Activated CD4-positive, alpha-beta T cell treated with anti-CD3 and anti-CD28 coated beads, Interleukin-2, amount 50 U/mL, for 24 hours (primary cell): ENCODE results near the gene TOMM40L.
"Not testable (repeated sequence)": the region's sequence is repeated elsewhere in the genome, so short reads cannot be mapped to it uniquely, and the experiment has no call there.

Experiments
- DNase-seq, 2 donors: peaks; one replicate each; pipeline ENCODE4 v3.0.0-alpha.2; 2020; ENCODE audit warnings: low read depth in 1 of 2, low spot score in 1 of 2

Gene TOMM40L

GRCh38 chr1:161219078-161219892 is 6.6 kb upstream of the TOMM40L start:
- no peak for DNase-seq

GRCh38 chr1:161220002-161220401 is 5.9 kb upstream of the TOMM40L start:
- no peak for DNase-seq

DNA sequence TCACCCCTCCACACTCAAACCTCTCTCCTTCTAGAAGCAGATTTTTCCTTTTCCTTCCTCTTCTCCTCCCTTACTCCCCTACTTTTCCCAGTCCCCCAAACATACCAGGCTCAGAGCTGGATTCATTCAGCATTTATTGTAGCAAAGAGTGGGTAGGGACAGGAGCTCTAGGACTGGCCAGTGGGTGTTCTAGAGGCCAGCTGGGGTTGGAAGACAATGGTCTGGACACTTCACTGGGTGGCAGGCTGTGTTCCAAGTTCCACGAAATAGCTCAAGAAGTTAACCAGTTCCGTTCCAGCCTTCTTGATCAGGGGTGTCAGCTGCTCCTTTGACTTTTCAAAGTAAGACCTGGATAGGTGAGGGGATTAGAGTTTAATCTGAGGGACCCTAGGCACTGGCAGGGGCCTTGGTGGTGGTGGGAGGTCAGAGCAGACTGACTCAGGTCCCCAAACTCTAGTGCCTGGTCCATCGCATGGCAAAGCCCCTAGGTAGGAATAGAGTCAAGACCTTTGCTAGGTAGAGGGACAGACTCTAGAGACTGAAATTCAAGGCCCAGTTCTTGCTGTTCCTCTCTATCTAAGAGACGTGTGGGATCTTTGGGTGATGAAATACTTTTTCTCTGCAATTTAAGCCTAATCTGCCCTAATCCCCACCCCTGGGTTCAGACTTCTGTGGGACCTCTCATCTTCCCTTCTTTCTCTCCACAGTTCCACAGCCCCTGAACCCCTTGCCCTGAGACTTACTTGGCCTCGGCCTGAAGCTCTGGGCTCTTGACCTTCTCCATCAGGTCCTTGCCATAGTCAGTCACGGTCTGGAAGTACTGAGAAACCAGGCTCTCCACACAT is 3.5 kb upstream of the TOMM40L start:
- DNase-seq, result no peak

GRCh38 chr1:161223805-161224694 is 1.8 kb upstream of the TOMM40L start:
- no peak for DNase-seq

- DNase-seq, result not testable (repeated sequence)
Measured at GRCh38 chr1:161224695-161225087, 1.2 kb upstream of the TOMM40L start.

GRCh38 chr1:161225178-161225533 is 704 bp upstream of the TOMM40L start:
- DNase-seq, result no peak

DNA sequence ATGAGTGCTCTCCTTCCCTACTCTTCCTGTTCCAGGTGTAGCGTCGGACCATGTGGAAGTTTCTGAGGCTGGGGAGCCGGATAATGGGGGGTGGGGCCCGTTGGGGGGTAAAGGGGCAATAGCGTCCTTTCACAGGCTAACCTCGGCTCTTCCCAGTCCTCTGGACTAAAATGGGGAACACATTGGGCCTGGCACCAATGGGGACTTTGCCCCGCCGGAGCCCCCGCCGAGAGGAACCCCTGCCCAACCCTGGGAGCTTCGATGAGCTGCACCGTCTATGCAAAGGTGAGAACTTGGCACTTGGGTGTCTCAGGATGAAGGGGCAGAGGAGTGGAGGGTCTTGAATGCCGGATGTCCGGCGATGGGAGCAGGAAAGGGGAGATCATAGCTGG is 456 bp downstream of the TOMM40L start:
- DNase-seq, result no peak

DNA sequence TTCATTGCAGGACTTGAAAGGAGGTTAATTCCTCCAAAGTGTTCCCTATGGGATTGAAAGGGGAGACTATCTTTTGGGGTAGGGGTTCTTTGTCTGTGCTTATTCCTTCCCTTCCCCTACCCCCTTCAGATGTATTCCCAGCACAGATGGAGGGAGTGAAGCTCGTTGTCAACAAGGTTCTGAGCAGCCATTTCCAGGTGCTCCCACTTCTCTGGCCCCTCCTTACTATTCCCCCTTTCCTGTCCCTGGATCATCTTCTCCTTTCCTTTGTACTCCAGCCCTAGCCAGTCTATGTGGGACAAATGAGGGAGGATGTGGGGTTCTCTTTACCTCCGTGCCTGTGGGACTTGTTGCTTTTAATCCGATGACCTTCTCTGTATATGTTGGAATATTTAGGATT is 899 bp downstream of the TOMM40L start:
- no peak for DNase-seq

DNA sequence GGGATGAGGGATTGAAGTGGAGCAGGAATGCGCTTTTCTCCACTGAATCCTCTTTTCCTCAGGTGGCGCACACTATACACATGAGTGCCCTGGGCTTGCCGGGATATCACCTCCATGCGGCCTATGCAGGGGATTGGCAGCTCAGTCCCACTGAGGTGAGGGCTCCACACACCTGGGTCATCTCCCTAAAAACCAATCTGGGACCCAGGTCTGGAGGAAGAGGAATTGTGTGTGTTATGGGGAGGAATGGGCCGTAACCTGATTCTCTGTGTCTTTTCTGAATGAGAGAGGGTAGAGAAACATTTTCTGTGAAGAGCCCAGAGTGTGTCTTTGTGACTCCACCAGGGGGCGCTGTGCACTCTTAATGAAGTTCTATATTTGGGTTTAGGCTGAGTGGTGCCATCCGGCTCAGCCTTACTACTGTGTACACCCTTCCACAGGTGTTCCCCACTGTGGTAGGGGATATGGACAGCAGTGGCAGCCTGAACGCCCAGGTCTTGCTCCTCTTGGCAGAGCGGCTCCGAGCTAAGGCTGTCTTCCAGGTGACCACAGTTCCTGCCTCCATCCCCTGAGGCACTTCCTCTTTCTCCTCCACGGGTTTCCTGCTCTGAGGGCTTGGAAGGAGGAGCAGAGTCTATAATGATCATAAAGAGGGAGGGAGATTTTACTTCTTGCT is 1.5 kb downstream of the TOMM40L start:
- peak; percentile 83 to 85 for DNase-seq

DNA sequence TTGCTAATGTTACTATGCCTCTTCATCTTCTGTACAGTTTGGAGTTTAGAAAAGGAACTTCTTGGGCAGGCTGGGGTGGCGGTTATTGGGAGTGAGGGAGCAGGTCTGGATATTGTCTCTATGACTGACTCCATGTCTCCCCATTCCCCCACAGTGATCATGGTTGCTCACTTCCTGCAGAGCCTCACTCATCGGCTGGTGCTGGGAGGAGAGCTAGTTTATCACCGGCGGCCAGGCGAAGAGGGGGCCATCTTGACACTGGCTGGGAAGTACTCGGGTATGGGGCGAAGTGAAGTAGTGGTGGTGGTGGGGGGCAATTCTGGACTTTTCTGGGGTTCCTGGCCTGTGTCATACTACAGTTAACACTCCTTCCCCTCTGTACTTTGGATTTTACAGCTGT is 2.2 kb downstream of the TOMM40L start:
- DNase-seq, result no peak

- no peak for DNase-seq
Measured at GRCh38 chr1:161229896-161230295, 4.0 kb downstream of the TOMM40L start.

- no peak for DNase-seq
Measured at GRCh38 chr1:161230762-161231161, 4.9 kb downstream of the TOMM40L start.

- no peak for DNase-seq
Measured at GRCh38 chr1:161233102-161233501, 7.2 kb downstream of the TOMM40L start.

- DNase-seq, result no peak
Measured at GRCh38 chr1:161235957-161236775, 10.3 kb downstream of the TOMM40L start.

DNA sequence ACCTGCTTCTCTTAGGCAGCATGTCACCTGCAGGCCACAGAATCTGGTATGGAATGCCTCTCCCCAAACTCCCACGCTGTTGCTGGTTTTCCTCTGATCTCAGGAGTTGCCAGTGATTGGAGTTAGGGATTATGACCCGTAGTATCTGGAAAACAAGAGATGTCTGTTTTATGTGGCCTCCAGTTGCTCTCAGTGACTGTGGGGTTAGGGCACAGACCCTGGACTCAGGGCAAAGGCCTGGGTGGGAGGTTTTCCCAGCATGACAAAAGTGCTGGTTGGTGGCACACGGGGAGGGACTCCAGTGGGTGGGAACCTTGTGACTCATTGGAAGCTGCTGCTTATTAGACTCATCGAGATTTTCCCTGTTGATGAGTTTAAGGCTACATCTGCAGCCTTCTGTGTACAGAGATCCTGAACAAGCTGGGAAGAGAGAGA is 12.2 kb downstream of the TOMM40L start, which contains the start of gene NR1I3:
Gene NR1I3, minus strand, starts transcription at position 165 of the 435 bp plus-strand sequence. CDS start 1,638 bp downstream, outside the sequence.
- DNase-seq, result no peak

GRCh38 chr1:161241682-161242081 is 15.8 kb downstream of the TOMM40L start:
- no peak for DNase-seq

- DNase-seq, result no peak
Measured at GRCh38 chr1:161242313-161242712, 16.5 kb downstream of the TOMM40L start.

GRCh38 chr1:161244888-161245287 is 19.0 kb downstream of the TOMM40L start:
- DNase-seq, result no peak

DNA sequence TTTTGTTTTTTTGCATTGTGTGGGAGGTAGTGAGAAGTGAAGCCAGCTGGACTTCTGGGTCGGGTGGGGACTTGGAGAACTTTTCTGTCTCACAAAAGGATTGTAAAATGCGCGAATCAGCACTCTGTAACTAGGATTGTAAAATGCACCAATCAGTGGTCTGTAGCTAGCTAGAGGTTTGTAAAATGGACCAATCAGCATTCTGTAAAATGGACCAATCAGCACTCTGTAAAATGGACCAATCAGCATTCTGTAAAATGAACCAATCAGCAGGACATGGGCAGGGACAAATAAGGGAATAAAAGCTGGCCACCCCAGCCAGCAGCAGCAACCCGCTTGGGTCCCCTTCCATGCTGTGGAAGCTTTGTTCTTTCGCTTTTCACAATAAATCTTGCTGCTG is 24.2 kb downstream of the TOMM40L start:
- not testable (repeated sequence) for DNase-seq

DNA sequence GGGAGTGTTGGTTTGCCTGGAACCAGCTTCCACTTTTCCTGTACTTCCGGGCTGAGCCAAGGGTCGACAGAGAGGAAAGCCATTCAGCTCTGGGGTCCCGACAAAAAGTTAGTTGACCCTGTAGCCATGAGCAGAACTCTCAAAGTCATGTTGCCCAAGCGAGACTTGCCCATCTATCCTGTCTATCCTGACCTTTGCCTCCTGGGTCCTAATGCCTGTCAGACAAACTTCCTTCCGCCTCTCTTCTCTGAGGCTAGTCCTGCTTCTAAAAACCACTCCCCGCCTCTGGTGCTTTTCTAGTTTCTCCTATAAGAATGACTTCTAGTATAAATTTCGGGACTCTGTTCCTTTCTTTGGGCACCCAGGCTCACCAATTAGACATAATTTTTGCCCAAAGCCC is 25.0 kb downstream of the TOMM40L start:
- DNase-seq, result no peak
